ENCODE measurements around the gene PERM1.

- TF ChIP-seq POLR2A (IDR thresholded peaks at IDR 0.05; ENCODE audit: low read depth) = peak; percentile 26
- TF ChIP-seq CTCF (IDR thresholded peaks at IDR 0.05) = no peak
- TF ChIP-seq EP300 (IDR thresholded peaks at IDR 0.05) = no peak
- peak; percentile 79 to 88 for TF ChIP-seq POLR2AphosphoS5 (IDR thresholded peaks at IDR 0.05)
Observed at GRCh38 chr1:999725-1000356, 17.9 kb upstream of the PERM1 start, which contains the start of gene HES4.

Data from esophagus muscularis mucosa (tissue), 4 donors.